GM19025 (cell line): ENCODE data around the gene PLCB1.

Experiments used
- ATAC-seq: cut with Tn5 transposase; IDR thresholded peaks from one replicate; pipeline ENCODE4 v1.9.1; 2021; ENCODE audit warnings: mild to moderate bottlenecking, low read depth, moderate library complexity; ENCODE audit not compliant: unreplicated experiment

Gene PLCB1

DNA sequence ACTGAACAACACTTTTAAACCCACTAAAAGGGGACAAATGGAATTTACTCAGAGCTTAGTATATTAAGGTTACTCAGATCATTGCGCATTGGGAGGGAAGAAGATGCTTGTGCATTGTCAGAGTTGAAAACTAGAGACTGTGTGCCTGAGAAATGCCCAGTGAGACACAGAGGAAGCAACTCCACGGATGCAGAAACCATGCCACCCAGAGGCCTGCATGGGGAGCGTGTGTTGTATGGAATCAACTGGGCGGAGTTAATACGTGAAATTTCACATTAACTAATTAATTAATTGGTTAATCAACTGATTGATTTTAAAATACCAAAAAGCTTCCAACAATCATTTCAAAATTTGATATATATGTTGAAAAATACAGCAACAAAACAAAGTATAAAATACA, 391.6 kb downstream of the PLCB1 start:
- ATAC-seq: no peak

DNA sequence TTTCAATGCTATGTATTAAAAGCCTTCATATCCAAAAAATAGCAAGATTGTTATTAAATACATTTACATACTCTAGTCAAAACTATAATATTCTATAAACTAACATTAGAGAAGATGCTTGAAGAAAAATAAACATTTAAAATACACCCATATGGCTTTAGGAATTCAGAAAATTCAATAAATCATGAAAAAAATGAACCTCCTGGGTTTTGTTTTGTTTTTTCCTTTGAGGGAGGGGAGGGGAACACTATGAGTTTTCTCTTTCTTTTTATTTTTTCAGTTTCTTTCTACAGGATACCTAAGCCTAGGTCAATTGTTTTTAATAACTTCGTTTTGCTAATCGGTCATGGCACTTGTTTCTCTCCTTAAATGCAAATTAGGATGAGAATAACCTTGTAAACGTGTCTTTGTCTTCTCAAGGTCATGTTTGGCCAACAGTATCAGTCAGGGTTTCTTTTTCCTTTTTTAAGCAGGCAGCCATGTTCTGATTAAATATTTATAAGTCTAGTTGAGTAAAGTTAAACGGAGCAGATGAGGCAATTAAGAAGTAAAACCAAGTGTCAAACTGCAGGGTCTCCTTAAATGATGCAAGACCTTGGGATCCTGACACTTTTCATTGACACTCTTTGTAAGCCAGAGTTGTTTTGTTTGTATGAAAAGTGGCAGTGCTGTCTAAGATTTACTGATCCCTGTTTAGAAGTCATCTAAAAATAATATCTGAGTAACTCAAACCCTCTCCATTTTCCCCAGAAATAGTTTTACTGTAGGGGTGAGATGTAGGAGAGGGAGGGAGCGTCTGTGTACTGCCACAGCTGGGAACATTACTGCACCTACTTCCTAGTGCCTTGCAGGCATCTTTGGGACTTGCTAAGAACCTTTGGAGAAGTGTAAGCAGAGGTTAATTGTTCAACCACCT, 392.3 kb downstream of the PLCB1 start:
- ATAC-seq: no peak

DNA sequence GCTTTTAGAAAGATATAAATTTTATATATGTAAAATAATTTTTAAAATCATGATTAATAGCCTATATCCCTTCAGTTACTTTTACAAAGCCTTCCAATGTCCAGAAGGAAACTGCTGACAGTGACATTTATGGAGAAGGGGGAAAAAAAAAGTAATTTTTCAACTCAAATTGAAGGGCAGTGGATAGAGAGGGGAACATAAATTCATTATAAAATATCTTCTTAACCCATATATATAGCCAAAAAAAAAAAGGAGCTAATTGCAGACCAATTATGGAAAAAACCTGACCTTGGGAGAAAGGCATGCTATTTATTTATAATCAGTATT, 392.9 kb downstream of the PLCB1 start:
- no peak for ATAC-seq

DNA sequence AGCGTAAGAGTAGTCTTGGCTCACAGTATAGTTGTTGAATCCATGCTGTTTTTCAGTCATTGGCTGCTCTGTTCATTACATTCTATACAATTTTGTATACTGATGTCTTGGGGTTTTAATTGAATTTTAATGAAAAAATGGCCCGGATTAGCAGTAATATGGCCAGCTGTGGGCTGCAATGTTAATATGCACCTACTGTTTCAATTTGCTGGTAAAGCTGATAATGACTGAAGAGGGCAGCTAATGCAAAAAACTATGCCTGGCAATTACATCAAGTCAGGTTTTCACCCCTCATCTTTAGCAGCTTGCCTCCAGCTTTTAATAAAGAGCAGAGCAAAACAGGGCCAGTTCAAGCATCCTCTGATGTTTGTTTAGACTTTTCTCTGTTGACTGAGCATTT, 394.5 kb downstream of the PLCB1 start:
- ATAC-seq: no peak

DNA sequence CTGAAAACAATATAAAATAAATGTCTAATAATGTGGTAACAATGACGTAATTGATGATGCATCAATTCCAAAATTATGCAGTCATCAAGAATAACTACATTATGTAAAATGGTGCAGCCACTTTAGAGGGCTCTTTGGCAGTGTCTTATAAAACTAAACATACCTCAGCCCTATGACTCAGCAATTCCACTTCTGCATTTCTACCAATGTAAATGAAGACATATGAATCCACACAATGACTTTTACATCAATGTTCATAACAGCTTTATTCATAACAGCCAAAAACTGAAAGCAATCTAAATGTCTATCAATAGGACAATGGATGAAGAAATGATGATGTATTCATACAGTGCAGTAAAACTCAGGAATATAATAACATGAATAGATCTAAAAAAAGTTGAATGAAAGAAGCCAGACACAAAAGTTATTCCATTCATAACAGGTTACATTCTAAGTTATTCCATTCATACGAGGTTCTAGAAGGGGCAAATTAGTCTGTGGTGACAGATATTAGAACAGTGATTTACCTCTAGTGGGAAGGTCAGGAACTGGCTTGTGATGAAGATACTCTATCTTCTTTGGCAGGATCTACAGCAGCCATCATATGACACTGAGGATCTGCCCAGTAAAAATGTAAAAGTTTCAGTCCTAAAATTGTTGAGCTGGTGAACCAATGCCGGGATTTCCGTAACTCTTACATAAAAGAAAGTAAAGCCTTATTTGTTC, 396.1 kb downstream of the PLCB1 start:
- no peak for ATAC-seq

DNA sequence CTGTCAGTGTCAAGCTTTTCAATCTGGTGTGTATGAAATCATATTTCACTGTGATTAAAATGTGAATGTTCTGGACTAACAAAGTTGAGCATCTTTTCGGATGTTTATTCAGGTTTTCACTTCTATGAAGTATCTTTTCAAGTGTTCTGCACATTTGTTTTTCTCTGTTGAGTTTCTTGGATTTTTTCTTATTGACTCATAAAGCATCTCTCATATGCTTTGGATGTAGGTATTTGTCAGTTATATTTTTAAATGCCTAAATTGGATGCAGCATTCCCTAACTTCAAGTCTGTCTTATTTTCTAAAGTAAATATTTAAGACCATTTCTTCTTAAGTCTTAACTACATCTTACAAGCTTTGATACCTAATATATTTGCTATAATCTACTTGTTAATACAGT, 398.0 kb downstream of the PLCB1 start:
- no peak for ATAC-seq

DNA sequence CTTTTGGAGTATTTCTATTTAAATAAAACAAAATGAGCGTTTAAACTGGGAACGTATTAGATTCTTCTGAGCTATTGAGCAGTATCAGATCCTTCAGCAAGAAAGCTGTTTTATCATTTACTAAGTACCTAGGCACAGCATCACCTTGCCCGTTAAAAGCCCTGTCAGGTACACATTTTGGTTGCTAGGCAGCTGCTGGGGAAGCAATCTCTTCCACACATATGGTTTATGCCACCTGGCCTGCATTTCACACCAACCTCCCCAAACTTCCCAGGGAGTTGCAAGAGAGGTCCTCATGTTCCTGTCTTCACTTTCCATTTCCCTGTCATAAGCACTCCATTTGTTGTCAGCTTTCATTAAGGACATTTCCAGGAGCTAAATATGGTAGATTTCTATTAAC, 400.1 kb downstream of the PLCB1 start:
- ATAC-seq: no peak

DNA sequence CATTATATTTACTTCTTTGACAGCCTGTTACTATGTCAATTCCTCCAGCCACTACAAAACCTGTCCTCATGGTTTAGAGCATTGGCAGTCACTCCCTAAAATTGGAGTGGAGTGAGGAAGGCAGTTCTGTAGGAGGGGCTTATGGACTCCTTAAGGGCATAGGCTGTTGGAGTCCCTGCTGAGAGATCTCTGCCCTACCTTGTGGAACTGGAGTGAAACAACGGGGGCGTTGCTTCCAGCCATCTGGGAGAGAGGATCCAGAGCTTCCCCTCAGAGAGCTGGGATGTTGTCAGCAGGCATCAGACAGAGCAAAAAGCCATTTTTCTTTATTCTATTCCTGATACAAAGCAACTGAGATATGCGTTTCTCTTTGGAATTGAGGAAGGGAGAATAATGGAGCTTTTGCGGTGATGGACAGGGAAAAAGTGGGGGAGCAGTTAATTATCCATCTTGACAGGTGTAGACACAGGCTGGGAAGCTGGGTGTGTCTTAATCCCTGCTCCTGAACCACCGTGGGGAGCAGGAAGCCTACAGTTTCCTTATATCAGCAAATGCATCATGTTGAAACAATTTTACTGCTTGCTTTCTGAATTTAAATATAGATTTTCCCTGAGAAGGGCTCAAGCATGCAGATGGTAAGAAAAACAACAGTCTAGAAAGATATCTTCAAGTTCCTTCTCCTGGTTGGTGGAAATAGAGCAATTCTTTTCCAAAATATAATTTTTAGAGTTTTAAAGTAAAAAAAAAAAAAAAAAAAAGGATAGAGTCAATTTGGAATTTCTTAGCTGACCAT, 402.5 kb downstream of the PLCB1 start:
- no peak for ATAC-seq

DNA sequence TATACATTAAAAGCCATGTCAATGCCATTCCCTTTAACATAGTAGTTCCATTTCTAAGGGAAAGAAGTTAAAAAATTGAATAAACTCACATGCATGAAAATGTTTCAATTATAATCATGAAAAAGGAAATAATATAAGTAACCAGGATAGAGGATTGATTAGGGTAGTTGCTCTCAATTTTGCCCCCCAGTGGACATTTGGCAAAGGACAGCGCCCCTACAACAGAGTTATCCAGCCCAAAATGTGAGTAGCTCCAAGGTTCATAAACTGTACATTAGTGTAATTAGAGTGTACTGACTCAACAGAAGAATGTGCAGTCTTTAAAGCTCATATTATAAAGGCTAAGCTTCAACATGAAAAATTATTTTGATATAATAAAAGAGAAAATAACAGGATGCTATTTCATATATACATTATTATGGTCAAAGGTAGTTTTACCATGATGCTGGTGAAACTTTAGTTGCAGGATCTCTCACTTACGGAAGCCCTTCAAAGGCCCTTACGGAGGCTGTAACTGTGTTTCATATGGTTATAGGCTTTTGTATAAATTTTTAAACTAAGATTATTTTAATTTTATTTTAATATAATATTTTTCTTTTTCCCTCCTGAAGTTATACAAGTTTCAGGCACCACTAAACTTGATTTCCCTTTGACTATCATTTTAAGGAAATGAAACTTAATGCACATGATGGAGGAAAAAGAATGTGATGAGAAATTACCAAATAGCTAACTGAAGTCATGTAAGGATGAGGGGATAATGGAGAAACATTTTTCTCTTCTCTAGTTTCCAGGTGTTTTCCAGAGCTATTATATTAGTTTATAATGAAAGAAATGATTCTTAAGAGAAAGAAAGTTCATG, 403.6 kb downstream of the PLCB1 start:
- no peak for ATAC-seq

DNA sequence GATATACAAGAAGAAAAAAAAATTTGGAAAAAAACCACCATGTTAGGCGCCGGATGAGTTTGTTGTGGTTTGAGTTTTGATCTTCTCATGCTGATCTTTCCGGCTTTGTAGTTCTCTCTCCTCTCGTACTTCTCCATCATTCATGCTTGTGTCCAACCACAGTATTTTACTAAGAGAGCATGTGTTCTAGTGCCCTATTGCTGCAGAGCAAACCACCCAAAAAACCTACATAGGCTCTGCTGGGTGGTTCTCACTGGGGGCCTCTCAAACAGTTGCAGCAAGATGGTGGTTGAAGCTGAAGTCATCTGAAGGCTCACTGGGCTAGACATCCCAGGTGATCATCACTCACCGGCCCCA, 404.2 kb downstream of the PLCB1 start:
- no peak for ATAC-seq

DNA sequence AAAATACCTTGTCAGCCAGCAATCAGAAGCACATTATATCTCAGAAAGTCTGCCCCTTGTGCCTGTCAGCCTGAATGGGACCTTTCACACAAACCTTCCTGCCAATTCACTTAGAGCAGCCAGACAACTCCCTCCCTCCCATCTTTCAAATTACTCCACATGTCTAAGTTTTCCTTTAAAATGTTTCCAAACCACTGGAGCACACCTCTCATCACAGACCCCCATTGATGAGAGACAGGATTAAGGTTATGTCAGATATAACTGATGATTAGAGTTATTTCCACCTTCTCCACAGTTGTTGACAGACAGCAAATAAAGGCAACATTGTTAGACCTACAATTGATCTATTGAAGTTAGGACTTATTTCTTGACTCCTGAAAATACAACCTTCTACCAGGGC, 408.4 kb downstream of the PLCB1 start:
- ATAC-seq: no peak

DNA sequence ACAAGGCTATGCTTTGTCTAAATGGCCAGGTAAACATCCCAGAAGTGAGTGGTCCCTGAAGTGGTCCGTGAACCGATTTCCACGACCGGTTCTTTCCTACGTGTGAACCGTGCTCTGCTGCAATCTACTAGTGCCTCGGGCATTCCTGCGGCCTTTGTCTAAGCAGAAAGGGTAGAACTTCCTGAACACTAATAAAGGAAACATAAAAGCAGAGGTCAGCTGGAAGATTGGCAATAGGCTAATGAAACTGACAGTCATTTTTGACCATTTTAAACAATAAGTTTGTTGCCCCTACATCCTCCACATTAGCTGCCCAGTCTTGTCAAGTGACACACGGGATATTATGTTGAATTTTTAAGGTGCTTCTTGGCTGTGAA, 410.0 kb downstream of the PLCB1 start:
- ATAC-seq: no peak

DNA sequence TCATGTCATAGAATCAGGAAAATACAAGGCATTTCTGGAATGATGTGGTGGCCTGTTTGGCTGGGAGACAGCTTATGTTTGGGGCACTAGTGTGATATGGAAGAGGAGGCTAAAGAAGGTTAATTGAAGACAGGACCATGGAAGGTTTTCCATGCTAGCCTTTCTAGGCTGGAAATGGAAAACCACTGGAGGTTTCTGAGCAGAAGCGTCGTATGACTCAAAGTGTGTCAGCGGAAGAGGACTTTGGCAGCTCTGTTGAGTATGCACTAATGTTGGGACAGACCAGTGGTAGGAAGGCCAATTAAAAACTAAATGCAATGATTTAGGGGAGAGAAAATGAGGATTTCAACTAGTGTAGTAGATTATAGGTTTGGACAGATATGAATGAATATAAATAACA, 413.1 kb downstream of the PLCB1 start:
- ATAC-seq: no peak

DNA sequence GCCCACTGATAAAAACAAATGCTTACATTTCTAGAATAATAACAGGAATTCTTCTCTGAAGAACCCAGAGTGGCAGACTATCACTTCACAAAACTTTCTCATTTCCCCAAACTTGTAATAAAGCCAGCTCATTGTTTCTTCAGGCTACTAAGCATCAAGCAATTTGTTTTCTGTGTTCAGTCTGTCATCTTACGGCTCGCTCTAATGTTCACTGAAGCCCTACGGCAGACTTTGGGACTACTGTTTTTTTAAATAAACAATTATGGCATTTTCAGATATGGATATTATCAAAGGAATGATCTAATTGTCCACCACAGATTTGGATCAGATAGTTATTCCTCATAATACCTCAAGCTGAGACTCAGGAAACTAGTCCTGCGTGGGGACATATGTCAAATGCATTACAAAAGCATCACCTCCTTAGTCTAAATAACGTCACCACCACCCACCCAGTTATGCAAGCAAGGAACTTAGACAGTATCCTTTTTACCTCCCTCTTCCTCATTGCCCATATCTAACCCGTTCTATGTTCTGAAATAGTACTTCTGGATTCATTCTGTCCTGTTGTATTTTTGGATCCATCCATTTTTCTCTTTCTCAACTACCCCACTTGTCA, 415.1 kb downstream of the PLCB1 start:
- no peak for ATAC-seq

DNA sequence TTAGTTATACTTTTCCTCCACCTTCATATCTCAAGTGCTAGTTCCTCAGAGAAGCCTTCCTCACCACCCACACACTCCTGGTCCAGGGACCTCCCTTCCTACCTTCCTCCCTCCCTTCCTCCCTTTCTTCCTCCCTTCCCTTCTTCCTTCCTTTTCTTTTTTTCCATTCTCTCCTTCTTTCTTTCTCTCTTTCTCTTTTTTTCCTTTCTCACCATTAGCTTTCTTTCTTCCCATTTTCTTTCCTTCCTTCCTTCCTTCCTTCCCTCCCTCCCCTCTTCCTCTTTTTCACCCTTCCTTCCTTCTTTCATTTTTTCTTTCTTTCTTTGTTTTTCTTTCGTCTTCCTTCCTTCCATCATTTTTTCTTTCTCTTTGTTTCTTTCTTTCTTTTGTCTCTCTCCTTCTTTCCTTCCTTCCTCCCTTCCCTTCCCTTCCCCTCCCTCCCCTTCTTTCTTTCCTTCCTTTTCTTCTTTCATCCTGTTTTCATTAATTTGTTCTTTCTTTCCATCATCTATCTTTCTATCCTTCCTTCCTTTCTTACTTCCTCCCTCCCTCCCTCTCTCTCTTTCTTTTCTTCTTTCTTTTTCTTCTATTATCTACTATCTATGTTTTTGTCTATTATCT, 416.0 kb downstream of the PLCB1 start:
- ATAC-seq: no peak

DNA sequence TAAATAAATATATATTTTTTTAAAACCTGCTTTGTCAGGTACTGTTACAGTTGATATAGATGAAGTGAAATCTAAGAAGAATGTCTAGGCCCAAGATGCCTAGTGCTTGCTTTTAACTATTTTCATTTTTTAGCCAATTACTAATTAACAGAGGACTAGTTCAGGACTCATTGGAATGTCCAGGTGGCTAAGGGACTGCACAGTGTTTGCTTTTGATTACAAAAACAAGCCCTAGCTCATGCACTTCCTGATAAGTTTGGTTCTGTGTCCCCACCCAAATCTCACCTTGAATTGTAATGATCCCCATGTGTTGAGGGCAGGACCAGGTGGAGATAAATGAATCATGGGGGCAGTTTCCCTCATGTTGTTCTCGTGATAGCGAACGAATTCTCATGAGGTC, 417.1 kb downstream of the PLCB1 start:
- no peak for ATAC-seq

DNA sequence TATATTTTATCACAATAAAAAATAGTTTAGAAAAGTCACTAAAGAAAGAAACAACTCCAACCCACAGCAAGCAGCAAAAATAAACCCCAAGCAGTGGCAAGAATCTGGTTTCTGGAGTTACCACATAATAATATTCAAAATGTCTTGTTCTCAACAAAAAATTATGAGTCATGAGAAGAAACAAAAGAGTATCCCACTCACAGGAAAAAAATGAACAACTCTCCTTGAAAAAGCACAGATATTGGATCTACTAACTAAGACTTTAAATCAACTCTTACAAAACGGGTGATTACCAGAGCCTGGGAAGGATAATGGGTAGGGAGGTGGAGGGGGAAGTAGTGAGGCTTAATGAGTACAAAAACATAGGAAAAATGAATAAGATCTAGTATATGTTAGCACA, 425.6 kb downstream of the PLCB1 start:
- no peak for ATAC-seq

DNA sequence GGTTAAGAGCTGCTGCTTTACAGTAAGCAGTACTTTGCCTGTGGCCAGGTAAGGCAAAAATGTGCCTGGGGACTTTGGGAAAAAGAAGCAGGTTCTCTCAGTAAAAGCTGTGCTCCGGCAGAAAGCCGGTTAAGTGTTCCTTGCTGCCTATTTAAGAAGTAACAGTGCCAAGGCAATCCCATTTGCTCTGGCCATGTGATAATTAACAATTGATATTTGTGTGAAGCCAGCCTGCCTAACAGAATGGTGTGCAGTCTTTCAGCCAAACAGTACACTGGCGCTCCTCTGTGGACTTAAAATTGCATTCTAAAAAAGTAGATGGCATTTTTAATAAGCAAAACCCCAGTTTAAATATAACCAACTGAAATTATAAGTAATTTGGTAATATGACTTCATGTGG, 430.3 kb downstream of the PLCB1 start:
- ATAC-seq: no peak

DNA sequence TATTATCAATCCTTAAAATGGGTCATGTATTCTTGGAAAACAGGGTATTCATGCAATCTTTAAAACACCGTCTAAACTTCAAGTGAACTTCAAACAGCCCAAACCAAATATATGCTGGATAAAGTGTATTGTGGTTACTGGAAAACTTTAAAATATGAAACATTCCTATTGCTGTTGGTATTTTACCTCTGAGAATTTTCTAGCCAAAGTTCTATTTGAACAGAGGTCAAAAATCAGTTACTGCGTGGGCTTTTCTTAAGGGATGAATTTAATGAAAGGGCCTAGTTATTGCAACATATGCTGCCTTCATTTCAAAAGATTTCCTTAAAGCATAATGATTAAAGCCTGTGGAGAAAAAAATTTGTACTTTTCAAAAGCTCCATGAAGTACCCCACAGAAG, 436.0 kb downstream of the PLCB1 start:
- no peak for ATAC-seq

DNA sequence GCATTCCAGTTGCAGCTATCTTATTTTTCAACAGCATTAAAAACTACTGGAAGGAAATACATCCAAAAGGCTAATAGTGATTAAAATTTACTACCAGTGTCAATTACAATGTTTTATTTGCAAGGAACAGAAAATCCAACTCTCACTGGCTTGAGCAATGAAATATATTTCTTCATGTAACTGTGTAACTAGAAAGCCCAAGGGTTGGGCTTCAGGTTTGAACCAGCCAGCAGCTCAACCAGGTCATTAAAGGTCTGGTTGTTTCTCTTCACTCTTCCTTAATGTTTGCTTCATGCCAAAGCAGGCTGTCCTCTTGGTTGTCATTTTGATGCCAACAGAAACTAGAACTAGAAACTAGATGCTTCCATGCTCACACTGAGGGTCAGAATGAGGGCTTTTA, 437.7 kb downstream of the PLCB1 start:
- no peak for ATAC-seq
